NCI-H524 treated with DMSO at 0.1 percent for 48 hours (cell line): Measurements from ENCODE around the gene MIF4GD.
"Not testable (repeated sequence)": the region's sequence is repeated elsewhere in the genome, so short reads cannot be mapped to it uniquely, and the experiment has no call there.

Source experiments
- DNase-seq: peaks from one replicate; lab custom pipeline; 2025; lab: John Stamatoyannopoulos, UW

Gene MIF4GD

DNA sequence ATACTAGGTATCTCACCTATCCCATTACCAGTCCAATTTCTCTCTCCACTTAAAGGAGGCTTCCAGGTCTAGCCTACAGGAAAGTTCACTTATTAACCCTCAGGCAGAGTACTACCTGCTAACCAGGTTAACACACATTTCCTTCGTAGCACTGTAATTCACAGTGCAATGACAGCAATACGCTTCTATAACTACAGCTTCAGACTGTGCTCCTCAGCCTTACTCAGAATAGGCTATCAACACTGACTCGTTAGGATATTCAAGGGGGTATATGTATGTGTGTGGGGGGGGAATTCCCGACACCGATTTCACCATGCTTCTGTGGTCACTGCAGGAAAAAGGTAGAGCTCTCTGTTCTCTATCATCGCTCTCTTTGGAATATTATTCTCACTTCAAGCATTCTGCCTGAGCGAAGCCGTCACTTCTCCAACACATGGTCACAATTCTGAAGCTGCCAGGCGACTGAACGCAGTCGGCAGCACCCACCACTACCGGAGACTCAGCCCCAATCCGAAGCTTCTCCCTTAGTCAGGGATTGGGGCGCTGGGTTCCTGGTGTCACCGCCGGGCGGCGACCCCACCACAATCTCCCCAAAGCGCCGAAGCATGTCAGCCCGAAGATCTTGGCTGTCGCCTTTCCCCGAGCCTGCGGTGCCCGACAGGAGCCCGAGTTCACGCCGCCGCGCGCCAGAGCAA lies 10.2 kb downstream of the MIF4GD start:
- DNase-seq: no peak

DNA sequence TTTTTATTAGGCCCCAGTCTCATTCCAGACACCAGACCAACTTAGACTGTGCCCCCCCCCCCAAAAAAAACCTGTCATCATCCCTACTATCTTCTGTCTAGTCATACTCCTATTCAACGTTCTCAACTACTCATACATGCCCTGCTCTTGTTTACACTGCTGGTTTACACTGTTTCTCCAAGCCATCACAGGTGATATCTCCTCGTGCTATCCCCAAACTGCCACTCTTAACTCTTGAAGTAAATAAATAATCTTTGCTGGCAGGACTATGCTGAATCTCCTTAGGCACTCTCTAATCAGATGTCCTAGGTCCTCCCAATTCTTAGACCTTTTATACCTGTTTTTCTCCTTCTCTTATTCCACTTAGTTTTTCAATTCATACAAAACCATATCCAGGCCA lies 13.8 kb downstream of the MIF4GD start:
- not testable (repeated sequence) for DNase-seq

GRCh38 chr17:75255954-75256698 lies 14.9 kb downstream of the MIF4GD start:
- not testable (repeated sequence) for DNase-seq

- DNase-seq: no peak
These were observed 18.8 kb downstream of the MIF4GD start for GRCh38 chr17:75252039-75252816.

DNA sequence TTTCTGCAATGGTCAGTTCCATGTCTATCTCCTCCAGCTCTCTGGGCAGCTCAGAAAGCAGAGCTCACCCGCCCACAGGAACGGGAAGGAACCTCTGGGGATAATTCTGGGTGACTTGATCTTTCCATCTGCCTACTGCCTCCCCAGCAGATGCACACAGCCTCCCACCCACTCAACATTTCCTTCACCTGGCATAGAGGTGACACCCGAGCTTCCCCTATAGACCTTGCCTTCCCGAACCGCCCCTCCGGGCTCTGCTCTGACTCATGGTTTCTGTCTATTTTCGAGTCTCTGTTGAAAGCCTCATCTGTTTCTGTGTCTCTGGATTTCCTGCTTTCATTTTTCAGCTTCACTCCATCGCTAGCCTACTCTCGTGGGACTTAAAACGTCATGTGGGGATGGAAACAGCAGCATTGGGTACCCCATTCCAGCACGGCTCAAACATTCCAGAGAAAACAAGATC lies 21.0 kb downstream of the MIF4GD start:
- DNase-seq: no peak

GRCh38 chr17:75249564-75249963 lies 21.5 kb downstream of the MIF4GD start:
- DNase-seq: no peak

GRCh38 chr17:75246404-75246803 lies 24.6 kb downstream of the MIF4GD start:
- DNase-seq: no peak

DNA sequence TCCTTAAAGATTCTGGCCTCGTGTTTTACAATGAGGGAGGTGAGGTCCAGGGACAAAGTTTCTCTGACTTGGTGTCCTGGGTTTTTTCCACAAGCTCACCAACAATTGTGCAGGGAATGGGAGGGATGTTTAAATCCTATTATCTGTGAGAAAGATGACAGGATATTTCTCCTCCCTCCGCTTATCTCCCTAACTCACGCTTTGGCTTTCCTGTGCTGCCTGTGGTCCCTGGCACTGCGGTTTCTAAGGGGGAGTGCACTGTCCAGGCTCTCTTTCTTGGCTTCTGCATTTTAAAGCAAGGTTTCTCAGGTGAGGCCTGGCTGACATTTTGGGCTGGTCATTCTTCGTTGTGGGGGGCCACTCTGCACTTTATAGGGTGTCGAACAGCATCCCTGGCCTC lies 26.0 kb downstream of the MIF4GD start:
- DNase-seq: no peak

- no peak for DNase-seq
These were observed 26.7 kb downstream of the MIF4GD start for GRCh38 chr17:75244133-75244866.

- DNase-seq: no peak
These were observed 28.5 kb downstream of the MIF4GD start for GRCh38 chr17:75242461-75243042.

DNA sequence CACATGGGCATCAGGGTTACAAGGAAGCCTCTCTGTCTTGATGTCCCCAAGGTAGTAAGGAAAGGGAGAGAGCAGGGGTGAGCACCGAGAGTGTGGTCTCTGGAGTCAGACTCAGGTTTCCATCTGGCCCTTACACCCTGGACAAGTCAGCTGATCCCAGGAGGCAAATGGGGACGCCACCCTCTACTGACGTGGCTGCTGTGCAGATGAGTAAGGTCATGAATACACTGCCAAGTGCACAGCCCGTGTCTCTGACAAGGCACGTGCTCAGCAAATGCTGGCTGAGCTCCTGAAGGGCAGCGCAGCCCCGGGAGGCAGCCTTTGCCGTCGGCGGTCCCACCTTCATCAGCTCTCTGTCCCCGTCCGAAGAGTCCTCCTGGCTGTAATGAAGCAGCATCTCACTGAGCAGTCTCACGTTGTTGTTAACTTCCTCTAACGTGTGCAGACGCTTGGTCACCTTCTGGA lies 29.0 kb downstream of the MIF4GD start:
- no peak for DNase-seq

DNA sequence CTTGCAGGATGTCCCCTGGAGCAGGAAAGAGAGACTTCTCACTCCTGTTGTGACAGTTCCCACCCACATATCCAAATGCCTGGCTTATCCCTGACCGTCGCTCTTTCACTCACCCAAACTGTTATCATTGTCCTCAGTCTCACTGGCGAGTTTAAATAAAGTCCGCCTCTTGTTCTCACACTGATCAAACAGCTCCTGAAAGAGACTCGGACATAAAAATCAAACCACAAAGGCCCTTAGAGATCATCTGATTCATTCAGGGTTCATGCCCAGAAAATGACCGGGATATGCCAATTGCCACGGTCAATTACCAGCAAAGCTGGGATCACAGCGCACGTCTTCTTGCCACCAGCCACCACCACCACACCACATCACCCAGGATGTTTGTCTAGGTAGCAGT lies 29.5 kb downstream of the MIF4GD start:
- DNase-seq: no peak

DNA sequence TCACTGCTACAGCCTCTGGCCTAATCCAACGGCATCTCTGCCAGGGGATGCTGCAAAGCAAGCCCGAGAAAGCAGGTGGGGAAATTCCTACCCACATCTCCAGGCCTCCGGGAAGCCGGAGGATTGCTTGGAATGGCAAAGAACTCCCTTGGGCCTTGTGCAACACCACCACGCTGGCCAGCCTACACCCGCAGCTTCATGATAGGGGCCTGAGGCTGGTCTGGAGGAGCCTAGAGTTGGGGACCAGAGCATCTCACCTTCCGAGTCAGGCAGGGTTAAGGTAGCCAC lies 29.9 kb downstream of the MIF4GD start:
- no peak for DNase-seq

DNA sequence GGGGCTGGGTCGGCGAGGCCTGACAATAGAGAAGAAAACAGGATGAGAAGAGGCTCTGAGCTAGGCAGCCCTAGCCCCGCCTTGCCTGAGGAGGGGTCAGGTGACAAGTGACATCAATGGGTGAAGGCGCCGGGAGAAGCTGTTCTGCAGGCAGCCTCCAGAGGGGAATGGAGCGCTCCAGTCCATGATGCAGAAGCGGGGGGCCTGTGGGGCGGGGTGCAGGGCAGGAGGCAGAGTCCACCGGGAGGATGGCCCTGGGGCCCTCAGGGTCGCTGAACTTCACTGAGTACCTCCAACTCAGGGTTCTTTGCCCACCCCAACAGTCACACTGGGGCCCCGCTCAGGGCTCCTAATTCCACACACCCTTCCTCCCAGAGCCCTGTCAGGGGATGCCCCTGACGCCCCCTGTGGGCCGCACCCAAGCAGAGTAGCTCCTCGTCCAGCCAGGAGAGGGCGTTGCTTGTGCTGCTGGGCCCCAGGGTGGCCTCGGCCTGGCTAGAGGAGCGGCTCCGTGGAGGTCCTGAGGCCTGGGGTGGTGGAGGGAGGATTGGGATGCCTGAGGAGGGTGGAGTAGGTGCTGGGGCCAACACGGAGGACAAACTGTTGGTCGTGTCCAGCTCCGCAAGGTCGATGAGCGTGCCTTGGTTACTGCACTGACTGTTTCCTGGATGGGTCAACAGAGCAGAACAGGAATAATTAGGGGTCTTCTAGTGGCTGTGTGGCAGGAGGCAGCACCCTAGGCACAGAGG lies 30.5 kb downstream of the MIF4GD start:
- DNase-seq: no peak

DNA sequence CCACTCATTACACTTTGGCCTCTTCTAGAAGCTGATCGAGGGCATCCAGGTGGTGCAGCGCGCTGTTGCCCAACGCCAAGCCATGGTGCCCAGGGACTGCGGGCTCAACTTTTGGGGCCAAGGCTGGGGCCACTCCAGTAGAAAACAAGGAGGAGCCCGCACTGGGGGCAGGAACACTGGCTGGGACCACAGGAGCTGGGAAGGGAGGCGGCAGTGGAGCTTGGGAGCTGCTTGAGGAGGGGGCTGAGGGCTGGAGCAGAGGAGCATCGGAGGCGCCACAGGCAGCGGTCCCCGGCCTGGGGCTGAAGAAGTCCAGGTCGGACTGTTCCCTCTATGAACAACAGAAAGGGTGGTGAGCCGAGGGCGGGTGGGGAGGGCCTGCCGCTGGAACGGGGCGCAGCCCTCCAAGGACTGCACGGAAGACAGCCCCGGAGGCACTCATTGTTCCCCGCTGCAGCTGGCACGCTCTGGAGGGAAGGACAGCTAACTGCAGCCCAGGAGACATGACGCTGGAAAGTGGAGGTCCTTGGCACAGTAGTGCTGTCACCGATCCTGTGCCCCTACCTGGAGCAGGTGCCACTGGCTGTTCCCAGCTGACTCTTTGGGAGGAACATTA lies 31.1 kb downstream of the MIF4GD start:
- DNase-seq: no peak

GRCh38 chr17:75239214-75239613 lies 31.8 kb downstream of the MIF4GD start:
- DNase-seq: no peak

- DNase-seq: peak; percentile 24
These were observed 32.3 kb downstream of the MIF4GD start for GRCh38 chr17:75238684-75239191.

DNA sequence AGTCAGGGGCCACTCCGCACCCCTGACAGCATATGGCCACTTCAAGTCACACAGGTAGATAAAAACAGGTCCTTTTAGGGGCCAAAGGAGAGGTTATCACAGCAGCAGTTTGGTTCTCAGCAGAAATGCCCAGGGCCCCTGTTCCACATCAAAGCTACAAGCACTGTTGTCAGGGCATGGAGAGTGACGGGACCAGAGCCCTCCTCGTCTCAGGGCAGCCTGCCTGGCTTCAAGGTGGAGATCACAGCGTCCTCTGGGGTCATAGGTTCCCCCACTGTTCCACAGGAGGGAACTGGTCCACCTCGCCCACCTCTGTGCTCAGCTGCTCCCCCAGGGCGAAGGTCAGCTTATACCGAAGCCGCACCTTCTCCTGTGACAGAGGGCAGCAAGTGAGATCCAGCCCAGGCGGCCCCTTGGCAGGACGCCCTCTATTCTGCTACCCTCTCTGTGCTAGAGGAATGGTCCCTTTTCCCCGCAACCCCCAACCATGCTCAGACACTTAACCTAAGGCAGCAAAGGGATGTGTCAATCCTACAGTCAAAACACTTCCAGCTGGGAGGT lies 32.9 kb downstream of the MIF4GD start:
- no peak for DNase-seq

- no peak for DNase-seq
These were observed 33.7 kb downstream of the MIF4GD start for GRCh38 chr17:75237100-75238014.
